H1 (cell line): ENCODE measurements around the gene SS18L1. TPM values are rescaled to one million over a fixed set of nuclear protein-coding genes. Genes with fewer than 3 reads are reported as not detected.

Source experiments
- BCL11A ChIP-seq, 2 experiments: IDR thresholded peaks; one replicate each; pipeline ENCODE4 v1.6.1; 2011; ENCODE audit warnings: low read depth in 2 of 2, low read length in 2 of 2, mild to moderate bottlenecking in 2 of 2
- MAFK ChIP-seq: IDR thresholded peaks from 2 replicates; pipeline ENCODE4 v1.6.1; 2012; ENCODE audit warnings: low read depth, mild to moderate bottlenecking, improper control_type of control experiment, low read length
- POLR2AphosphoS5 ChIP-seq: IDR thresholded peaks from 2 replicates; pipeline ENCODE4 v1.6.1; 2011; ENCODE audit warnings: low read depth, low read length
- RAD21 ChIP-seq, 2 experiments: IDR thresholded peaks in 1 of 2; conservative IDR thresholded peaks in 1 of 2; 2 replicates each; pipeline ENCODE4 v1.6.1; 2011; ENCODE audit warnings: low read depth in 2 of 2, low read length in 2 of 2, improper control_type of control experiment in 1 of 2, inconsistent platforms in 1 of 2, mild to moderate bottlenecking in 1 of 2, moderate library complexity in 1 of 2
- RBBP5 ChIP-seq: IDR thresholded peaks from 2 replicates; pipeline ENCODE4 v1.7.1; 2012; ENCODE audit warnings: low read depth, mild to moderate bottlenecking, inconsistent platforms, low read length, moderate library complexity, borderline replicate concordance
- YY1 ChIP-seq: IDR thresholded peaks from 2 replicates; pipeline ENCODE4 v1.6.1; 2011; ENCODE audit warnings: low read depth, mild to moderate bottlenecking, low read length
- polyA plus RNA-seq, 7 experiments: library from polyadenylated mRNA; depleted of rRNA in 3 of 7; stranded (reverse) in 5 of 7; unstranded in 2 of 7; fragments of >200 nt in 5 of 7; fragments of 200-250 nt in 2 of 7; gene quantifications; 1 replicate in 5 of 7; 2 replicates in 1 of 7; 4 replicates in 1 of 7; pipeline versions ENCODE4 v1.2.1 to v1.2.3, GENCODE V29; 2011 to 2013; ENCODE audit warnings: missing spikeins in 2 of 7, mixed read lengths in 2 of 7
- total RNA-seq: library from RNA; stranded (reverse); fragmentation: NEBNext Ultra II Directional; extraction: Animal tissue kit (Norgen Biotek cat#: 25700); gene quantifications from 2 replicates; pipeline ENCODE4 v1.2.1, GENCODE V29; 2021
- TF ChIP-seq, protein P1 (sequence below), 3 experiments: IDR thresholded peaks; 1 replicate in 2 of 3; 2 replicates in 1 of 3; pipeline versions ENCODE4 v1.5.1 to v1.6.1; 2011; ENCODE audit warnings: low read length in 3 of 3, mild to moderate bottlenecking in 3 of 3, inconsistent platforms in 2 of 3, low read depth in 1 of 3, moderate library complexity in 1 of 3; ENCODE audit not compliant: insufficient read depth in 1 of 3; ENCODE audit errors: control extremely low read depth in 1 of 3

The SS18L1 gene
- total and polyA plus RNA-seq, 2 of the 8 experiments (the other 6 are each of a cell fraction or from before 2014, with no cell fraction given) = 28.4 to 29.7 TPM

DNA sequence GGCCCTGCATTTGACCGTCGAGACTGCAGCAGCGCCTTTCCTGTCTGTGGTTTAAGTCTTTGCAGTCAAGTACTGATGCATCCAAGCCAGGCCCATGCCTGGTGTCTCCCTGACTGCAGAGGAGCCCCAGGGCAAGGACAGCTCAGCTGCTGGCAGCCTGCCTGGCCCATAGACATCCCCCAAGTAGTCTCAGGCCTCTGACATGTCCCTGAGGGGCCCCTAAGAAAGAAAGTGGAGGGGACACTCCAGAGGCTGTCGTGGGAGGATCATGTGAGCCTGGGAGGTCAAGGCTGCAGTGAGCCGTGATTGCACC lies 58.5 kb downstream of the SS18L1 start (continued):
- TF ChIP-seq RBBP5 (no peak), MAFK (no peak), YY1 (no peak), RAD21 (IDR thresholded peaks at IDR 0.05 in 1 of 2, conservative IDR thresholded peaks at IDR 0.05 in 1 of 2; ENCODE audit: low read depth in 2 of 2, low read length in 2 of 2) (no peak), POLR2AphosphoS5 (no peak), BCL11A (IDR thresholded peaks at IDR 0.05; ENCODE audit: low read depth in 2 of 2, low read length in 2 of 2) (no peak)
- TF ChIP-seq, protein P1, sequence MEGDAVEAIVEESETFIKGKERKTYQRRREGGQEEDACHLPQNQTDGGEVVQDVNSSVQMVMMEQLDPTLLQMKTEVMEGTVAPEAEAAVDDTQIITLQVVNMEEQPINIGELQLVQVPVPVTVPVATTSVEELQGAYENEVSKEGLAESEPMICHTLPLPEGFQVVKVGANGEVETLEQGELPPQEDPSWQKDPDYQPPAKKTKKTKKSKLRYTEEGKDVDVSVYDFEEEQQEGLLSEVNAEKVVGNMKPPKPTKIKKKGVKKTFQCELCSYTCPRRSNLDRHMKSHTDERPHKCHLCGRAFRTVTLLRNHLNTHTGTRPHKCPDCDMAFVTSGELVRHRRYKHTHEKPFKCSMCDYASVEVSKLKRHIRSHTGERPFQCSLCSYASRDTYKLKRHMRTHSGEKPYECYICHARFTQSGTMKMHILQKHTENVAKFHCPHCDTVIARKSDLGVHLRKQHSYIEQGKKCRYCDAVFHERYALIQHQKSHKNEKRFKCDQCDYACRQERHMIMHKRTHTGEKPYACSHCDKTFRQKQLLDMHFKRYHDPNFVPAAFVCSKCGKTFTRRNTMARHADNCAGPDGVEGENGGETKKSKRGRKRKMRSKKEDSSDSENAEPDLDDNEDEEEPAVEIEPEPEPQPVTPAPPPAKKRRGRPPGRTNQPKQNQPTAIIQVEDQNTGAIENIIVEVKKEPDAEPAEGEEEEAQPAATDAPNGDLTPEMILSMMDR (IDR thresholded peaks at IDR 0.05; ENCODE audit: control extremely low read depth in 1 of 3, insufficient read depth in 1 of 3, low read depth in 1 of 3, low read length in 3 of 3) = no peak
- TF ChIP-seq, all 59 proteins: peak for 0
